ENCODE data around the gene GNB1L.

The GNB1L gene

DNA sequence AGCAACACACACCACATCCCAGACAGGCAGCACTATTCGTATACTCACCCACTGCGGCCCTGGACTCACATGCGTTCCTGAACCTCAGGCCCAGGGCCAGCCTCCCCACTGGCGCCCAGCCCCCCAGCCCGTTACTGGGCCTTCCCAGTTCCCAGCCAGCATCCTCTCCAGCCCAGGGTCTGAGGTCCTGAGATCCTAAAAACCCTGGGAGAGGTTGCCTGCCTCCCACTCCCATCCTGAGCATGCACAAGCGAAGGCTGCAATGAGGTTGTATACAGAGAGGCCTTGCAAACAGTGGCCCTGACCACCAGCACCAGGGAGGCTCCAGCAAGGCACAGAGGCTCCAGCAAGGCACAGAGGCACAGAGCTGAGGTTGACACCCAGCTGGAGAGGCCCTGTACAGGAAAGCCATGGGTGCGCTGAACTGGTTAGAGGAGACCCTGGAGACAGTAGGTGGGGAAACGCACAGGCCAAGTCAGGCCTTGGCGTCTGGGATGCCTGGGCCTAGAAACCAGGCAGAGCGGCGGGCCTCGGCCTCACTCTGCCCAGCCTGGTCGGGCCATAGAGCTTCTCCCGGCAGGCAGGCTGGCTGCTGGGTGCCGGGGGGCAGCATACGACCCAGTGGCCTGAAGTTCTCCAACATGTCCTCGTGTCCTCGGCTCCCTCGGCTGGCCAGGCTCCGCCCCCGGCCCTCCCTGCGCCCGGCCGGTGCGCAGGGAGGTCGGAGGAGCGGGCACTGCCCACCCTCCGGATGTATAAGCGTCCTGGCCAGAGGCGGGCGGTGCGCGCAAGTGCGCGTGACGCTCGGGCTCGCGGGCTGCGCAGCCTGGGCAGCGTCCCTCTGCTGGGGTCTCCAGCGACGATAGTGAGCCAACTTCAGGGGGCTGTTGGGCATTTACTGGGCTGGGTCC is 96.4 kb downstream of the GNB1L start:
- no peak for DNase-seq

GRCh38 chr22:19757140-19757984 is 97.3 kb downstream of the GNB1L start:
- no peak for DNase-seq

GRCh38 chr22:19756288-19757128 is 98.2 kb downstream of the GNB1L start:
- DNase-seq = peak; percentile 29 to 47

DNA sequence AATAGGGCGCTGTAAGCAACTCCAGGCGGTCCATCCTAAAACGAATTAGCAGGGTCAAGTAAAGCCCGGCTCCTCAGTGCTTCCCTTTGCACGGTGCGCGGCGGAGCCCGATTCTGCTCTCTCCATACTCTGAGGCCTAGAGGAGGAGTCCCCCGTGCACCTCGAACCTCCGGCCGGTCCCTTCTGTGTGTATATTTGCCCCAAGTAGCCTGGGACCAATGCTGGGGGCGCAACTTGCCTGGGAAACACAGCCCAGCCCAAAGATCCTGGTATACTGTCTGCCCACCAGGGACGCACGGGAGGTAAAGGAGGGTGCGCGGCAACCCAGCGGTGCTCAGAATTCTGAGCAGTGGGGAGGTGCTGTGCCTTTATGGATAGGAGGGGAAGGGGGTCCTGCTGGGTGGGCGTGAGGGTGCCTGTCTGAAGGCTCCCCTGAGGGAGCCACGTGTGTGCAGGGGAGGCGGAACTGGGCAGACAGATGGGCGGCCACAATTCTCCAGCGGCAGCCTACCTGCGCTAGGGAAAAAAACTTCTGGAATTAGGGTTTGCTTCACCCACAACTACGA is 98.9 kb downstream of the GNB1L start:
- DNase-seq = no peak

GRCh38 chr22:19755145-19755710 is 99.4 kb downstream of the GNB1L start:
- DNase-seq = no peak

DNA sequence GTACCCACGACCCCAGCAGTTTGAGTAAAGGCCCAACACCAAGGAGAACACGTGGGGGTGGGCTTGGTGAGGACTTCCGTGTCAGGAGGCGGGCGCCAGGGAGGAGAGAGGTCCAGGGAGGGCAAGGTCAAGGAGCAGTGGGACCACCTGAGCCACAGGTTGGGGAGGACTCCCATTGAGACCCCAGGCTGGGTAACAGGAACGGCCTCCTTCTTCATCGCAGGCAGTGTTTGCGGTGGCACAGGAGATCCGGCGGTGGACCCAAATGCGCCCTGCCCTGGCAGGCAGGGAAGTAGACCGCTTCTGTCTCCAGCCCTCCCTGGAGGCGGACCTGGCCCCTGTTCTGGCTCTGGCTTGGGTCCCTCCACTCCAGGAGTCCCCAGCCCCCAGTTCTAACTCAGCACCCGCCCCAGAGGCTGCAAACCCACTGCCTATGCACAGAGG is 100.0 kb downstream of the GNB1L start:
- no peak for DNase-seq

DNA sequence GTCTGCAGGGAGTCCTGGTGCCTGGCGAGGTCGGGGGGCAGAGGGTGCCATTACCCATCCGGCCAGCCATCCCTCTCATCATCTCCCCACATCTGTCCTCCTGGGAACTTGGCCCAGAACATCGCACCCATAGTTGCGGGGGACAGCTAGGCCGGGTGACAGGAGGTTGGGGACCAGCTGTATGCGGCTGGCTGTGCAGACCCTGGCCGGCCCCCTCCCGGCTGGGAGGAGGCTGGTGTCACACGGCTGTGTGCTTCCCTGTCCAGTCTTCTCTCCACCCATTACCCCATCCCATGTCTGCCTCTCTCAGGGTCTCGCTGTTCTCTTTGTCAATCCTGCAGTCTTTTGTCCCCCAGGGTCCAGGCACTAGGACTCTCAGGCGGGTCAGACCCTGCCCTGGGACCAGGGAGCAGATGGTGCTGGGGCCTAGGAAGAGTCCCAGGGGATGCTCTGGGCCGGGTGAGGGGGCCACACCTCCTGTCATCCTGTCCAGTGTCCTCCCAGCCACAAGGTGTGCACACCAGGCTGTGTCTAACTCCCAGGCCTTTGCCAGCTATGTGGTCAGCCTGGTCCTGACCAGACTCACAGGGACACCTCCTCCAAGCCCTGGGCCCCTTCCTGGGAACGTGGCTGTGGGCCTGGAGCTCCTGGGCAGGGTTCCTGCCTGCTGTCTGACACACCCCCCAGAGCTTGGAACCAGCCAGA is 100.5 kb downstream of the GNB1L start:
- no peak for DNase-seq

- DNase-seq = no peak
These were observed 101.4 kb downstream of the GNB1L start for GRCh38 chr22:19753090-19753842.

DNA sequence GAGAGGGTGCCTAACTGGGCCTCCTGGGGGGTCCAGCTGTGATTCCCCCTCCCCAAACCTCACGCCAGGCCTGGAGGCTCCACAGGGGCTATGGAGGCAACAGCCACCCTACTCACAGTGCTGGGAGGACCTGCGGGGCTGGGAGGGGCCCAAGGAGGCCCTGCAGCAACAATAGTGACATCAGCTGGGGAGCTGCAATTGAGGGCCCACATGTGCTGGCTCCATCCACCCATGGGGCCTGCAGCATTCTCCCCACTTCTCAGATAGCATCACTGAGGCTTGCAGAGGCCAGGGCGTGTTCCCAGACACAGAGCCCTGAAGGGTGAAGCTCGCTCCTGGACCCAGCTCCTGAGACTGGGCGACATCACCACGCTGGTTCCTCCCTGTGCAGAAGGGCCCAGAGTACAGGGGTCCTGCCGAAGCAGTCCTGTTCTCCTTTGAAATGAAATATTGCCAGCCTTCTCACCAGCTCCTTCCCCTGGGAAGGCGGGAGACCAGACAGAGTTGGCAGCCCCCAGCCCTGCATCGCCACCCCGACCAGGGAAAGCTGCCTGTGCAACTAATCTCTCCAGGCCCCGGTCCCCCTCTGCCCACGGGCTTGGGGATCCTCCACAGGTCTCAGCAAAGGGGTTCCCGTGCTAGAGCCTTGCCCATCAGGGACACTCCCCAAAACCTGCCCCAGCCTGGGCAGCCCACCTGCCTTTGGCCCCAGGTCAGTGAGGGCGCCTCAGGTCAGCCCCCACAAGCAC is 103.0 kb downstream of the GNB1L start:
- DNase-seq = no peak

- no peak for DNase-seq
These were observed 103.9 kb downstream of the GNB1L start for GRCh38 chr22:19750507-19751490.

DNA sequence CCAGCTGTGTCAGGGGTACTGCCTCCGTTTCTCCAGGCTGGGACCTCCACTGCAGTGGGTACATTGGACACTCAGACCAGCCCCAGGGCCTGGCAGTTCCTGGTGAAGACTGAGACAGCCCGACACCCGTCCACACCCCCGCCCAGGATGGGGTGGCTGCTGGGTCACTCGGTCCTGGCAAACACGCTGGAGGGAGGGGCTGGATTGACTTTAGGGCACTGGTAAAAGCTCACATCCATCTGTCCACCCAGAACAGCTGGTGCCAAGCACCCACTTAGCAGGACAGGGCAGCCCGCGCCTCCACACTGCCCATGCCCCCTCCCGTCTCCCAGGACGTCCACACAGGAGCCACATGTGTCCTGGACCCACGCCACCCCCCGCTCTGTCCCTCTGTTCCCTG is 104.8 kb downstream of the GNB1L start:
- no peak for DNase-seq

GRCh38 chr22:19748991-19749664 is 105.5 kb downstream of the GNB1L start:
- DNase-seq = no peak

DNA sequence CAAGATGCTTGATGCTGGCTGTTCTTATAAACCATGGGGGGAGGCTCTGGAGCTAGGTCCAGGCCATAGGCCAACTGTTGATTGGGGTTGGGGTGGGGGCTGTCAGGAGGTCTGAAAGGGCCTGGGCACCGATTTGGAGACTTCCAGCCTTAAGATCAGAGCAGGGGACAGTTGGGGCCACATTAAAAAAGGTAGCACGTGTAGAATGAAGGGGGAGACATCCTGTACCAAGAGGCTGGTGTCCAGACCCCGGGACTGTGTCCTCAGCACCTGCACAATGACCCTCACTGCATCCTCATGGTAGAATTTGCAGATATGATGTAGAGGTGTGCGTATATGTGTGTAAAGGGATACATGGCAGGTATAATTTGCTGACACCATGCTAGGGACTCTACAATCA is 106.5 kb downstream of the GNB1L start:
- no peak for DNase-seq

GRCh38 chr22:19747551-19747950 is 107.1 kb downstream of the GNB1L start:
- DNase-seq = no peak

- DNase-seq = no peak
These were observed 107.9 kb downstream of the GNB1L start for GRCh38 chr22:19746726-19747125.

- no peak for DNase-seq
These were observed 109.2 kb downstream of the GNB1L start for GRCh38 chr22:19745155-19746101.
